OCI-LY3 (cell line): ENCODE data around the gene CERS6.

Experiments used
- H2AFZ ChIP-seq: fragments of 200-600, 300-600 bp; shearing (Covaris generic); 2 replicates; pipeline ENCODE4 v1.6.0; 2014; ENCODE audit warnings: antibody characterized with exemption, low read depth, low read length
- H3K27ac ChIP-seq: fragments of 200-600, 300-600 bp; sonication (generic); 2 replicates; pipeline ENCODE4 v1.5.1; 2014; ENCODE audit warnings: mild to moderate bottlenecking, low read length, moderate library complexity, mixed read lengths
- H3K27me3 ChIP-seq: fragments of 200-600, 300-600 bp; sonication (generic); 2 replicates; pipeline ENCODE4 v1.6.1; 2014; ENCODE audit warnings: low read depth, low read length, mixed read lengths
- H3K36me3 ChIP-seq: fragments of 200-600, 300-600 bp; sonication (generic); replicated peaks from 2 replicates; pipeline ENCODE3; 2014; ENCODE audit warnings: low read depth, low read length, mixed read lengths
- H3K4me1 ChIP-seq: fragments of 300-600, 200-600 bp; sonication (generic); 2 replicates; pipeline ENCODE4 v1.6.1; 2014; ENCODE audit warnings: low read length, mixed read lengths
- H3K4me2 ChIP-seq: fragments of 200-600, 300-600 bp; sonication (generic); 2 replicates; pipeline ENCODE4 v1.6.1; 2014; ENCODE audit warnings: low read length, mixed read lengths
- H3K4me3 ChIP-seq: fragments of 300-600, 200-600 bp; sonication (generic); 2 replicates; pipeline ENCODE4 v1.5.1; 2014; ENCODE audit warnings: antibody characterized with exemption, mild to moderate bottlenecking, low read length, moderate library complexity
- H3K79me2 ChIP-seq: fragments of 300-600, 200-600 bp; shearing (Covaris generic); 2 replicates; pipeline ENCODE4 v1.6.1; 2014; ENCODE audit warnings: mild to moderate bottlenecking, low read length, mixed read lengths
- H3K9ac ChIP-seq: fragments of 300-600, 200-600 bp; shearing (Covaris generic); 2 replicates; pipeline ENCODE4 v1.6.0; 2014; ENCODE audit warnings: mild to moderate bottlenecking, low read length, moderate library complexity
- H3K9me3 ChIP-seq: fragments of 200-600, 300-600 bp; shearing (Covaris generic); 2 replicates; pipeline ENCODE4 v1.6.1; 2014; ENCODE audit warnings: low read length, mixed read lengths; ENCODE audit not compliant: insufficient read depth
- H4K20me1 ChIP-seq: fragments of 200-600, 300-600 bp; sonication (generic); 2 replicates; pipeline ENCODE4 v1.6.1; 2016; ENCODE audit warnings: low read length, mixed read lengths; ENCODE audit not compliant: insufficient read depth
- CTCF ChIP-seq: fragments of 200-600, 300-600 bp; sonication (generic); IDR thresholded peaks from 2 replicates; pipeline ENCODE4 v1.5.1; 2014; ENCODE audit warnings: antibody characterized with exemption, low read length, low read depth
- EZH2phosphoT487 ChIP-seq: fragments of 200-600 bp; shearing (Covaris generic); IDR thresholded peaks from 2 replicates; pipeline ENCODE4 v1.6.1; 2018; ENCODE audit warnings: antibody characterized with exemption, mixed run types, low read depth

CERS6 gene

DNA sequence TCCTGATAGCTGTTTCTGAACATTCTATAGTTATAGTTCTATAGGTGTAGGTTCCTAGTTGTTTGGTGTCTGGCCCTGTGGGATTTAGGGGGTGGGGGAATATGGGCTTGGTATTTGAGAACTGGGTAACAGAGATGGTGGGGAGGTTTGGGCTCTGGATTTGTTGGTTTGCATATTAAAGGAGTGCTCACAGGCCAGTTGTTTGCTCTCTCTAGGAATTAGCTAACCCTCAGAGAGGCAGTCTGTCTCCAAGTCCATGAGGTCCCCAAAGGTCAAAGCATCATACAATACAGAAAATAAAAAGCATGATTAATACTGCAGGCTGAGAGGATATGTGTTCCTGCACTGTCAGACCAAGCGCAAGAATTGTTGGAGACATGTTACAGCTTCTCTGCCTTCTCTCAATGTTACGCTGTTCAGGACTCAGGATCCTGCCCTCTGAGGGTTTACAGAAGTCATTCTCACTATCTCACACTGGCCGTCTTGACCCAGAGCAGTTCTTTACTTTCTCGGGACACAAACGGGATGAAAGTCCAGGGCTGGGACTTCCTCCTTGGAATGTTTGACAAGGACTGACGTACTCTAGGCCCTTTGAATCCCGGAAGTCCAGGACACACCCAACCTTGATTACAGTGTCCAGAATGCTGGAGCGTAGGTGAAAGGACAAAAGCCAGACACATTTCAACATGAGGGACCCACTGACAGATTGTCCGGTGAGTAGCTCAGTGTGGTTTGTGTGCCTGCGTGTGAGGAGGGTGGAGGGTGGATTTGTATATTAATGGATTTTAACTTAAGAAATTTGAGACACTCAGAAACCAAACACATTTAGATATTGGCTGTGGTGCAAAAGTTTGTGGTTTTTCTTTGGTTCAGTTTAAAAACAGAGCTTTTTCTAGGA lies 346.1 kb downstream of the CERS6 start, which contains the start of gene NOSTRIN:
TSS of gene NOSTRIN (plus strand) at position 677 of the 898 bp plus-strand sequence. CDS start at position 687, 10 bp downstream.
- no peaks in the 10 kb centered on the region for H3K9me3 ChIP-seq
- H4K20me1 ChIP-seq, result no peaks in the 10 kb centered on the region
- H2AFZ ChIP-seq, result no peak within 1 kb of the TSS
- no peak within 1 kb of the TSS for H3K9ac ChIP-seq
- no peaks in the 10 kb centered on the region for H3K27me3 ChIP-seq
- no peaks in the 10 kb centered on the region for H3K36me3 ChIP-seq
- H3K79me2 ChIP-seq, result no peaks in the 10 kb centered on the region
- H3K4me1 ChIP-seq, result no peaks in the 10 kb centered on the region
- TF ChIP-seq EZH2phosphoT487 (no peak), CTCF (no peak)
- no peak within 1 kb of the TSS for H3K27ac ChIP-seq
- H3K4me3 ChIP-seq, result no peak within 1 kb of the TSS
- no peak within 1 kb of the TSS for H3K4me2 ChIP-seq

DNA sequence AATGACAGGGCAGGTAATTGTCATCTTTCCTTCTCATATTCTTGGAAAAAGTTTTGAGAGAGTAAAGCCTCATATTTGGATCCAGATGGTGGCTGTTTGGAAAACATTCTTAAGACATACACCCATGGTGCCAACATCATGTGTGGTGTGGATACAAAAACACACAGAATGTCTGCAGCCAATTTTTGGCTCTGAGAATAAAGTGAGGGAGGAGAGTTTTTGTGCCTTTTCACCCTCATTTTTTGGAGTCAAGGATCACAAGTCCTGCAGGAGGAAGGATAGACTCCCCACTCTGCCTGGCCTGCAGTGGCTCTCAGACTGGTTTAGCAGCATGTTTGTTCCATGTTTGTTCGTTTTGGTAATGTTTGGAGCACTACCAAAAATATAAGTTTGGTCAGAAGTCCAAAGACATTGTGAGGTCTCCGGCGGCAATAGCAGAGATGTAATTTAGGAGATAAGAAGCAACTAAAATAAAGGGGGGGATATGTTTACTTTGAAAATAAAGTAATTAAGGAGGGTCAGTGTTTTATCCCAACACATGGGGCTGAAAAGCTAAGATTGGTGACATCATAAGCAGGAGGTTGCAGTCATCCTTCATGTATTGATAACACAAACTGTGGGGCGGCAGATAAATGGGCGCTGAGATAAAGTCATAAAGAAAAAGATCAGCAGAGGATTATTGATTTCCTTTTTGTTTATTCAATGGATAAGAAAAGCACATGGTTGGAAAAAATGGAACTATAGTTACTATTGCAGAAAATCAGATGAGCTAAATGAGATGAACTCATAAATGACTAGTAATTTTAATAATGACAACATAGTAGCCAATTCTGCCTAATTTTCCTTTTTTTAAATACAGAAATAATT lies 347.0 kb downstream of the CERS6 start:
- no peak for TF ChIP-seq EZH2phosphoT487
- H3K9ac ChIP-seq, result no peak overlapping the region
- H3K4me3 ChIP-seq, result no peak overlapping the region
- no peaks in the 10 kb centered on the region for H3K79me2 ChIP-seq
- no peaks in the 10 kb centered on the region for H3K4me1 ChIP-seq
- H3K9me3 ChIP-seq, result no peaks in the 10 kb centered on the region
- H3K27me3 ChIP-seq, result no peaks in the 10 kb centered on the region
- no peak overlapping the region for H3K4me2 ChIP-seq
- no peaks in the 10 kb centered on the region for H3K36me3 ChIP-seq
- H4K20me1 ChIP-seq, result no peaks in the 10 kb centered on the region
- H2AFZ ChIP-seq, result no peak overlapping the region
- H3K27ac ChIP-seq, result no peak overlapping the region

- Histone ChIP-seq H3K9ac (no peak overlapping the region), H3K27me3 (no peaks in the 10 kb centered on the region), H3K4me3 (no peak overlapping the region), H2AFZ (no peak overlapping the region), H3K27ac (no peak overlapping the region), H3K4me1 (no peaks in the 10 kb centered on the region), H4K20me1 (no peaks in the 10 kb centered on the region), H3K4me2 (no peak overlapping the region), H3K9me3 (no peaks in the 10 kb centered on the region), H3K79me2 (no peaks in the 10 kb centered on the region), H3K36me3 (no peaks in the 10 kb centered on the region)
- no peak for TF ChIP-seq EZH2phosphoT487
- no peak for TF ChIP-seq CTCF
These were observed 348.1 kb downstream of the CERS6 start for GRCh38 chr2:168804214-168804613.

DNA sequence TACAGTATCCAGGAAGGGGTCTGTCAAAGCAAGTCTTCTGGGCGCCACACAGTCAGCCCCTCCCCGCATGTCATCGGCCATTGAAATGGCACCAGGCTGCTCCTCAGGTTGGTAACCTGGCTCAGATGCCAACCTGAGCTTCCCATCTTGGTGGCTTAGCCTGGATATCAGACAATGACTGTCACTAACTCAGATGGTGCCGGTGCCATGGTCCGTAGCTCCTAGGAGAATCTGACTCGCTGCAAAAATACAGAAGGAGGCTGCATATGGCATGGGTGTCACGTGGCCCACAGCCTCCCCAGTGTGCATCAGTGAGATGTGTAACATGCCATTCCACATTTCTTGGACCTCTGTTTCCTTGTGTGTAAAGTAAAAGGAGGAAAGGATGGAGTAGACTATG lies 349.5 kb downstream of the CERS6 start:
- no peaks in the 10 kb centered on the region for H3K36me3 ChIP-seq
- H3K27me3 ChIP-seq, result no peaks in the 10 kb centered on the region
- H3K9me3 ChIP-seq, result no peaks in the 10 kb centered on the region
- no peak overlapping the region for H3K4me3 ChIP-seq
- TF ChIP-seq CTCF (no peak), EZH2phosphoT487 (no peak)
- no peak overlapping the region for H3K4me2 ChIP-seq
- H3K79me2 ChIP-seq, result no peaks in the 10 kb centered on the region
- H3K27ac ChIP-seq, result no peak overlapping the region
- H2AFZ ChIP-seq, result no peak overlapping the region
- H3K4me1 ChIP-seq, result no peaks in the 10 kb centered on the region
- H4K20me1 ChIP-seq, result no peaks in the 10 kb centered on the region
- H3K9ac ChIP-seq, result no peak overlapping the region
